HL-60 (cell line): Measurements from ENCODE around the gene NUCKS1.

Experiments used
- DNase-seq, 2 experiments: peaks; one replicate each; pipeline ENCODE4 v3.0.0-alpha.2; 2010 to 2020; ENCODE audit warnings: low read depth in 1 of 2, low spot score in 1 of 2
- H3K27ac ChIP-seq: fragments of 250-450 bp; sonication (Bioruptor Pico); replicated peaks from 2 replicates; pipeline ENCODE4 v1.5.1; 2020; ENCODE audit warnings: mild to moderate bottlenecking, moderate library complexity
- H3K27me3 ChIP-seq: fragments of 250-450 bp; sonication (Bioruptor Pico); 2 replicates; pipeline ENCODE4 v1.5.1; 2021; ENCODE audit warnings: mild to moderate bottlenecking, moderate library complexity; ENCODE audit not compliant: insufficient read depth, poor library complexity, severe bottlenecking
- H3K4me3 ChIP-seq: replicated peaks from 2 replicates; pipeline ENCODE4 v1.5.1; 2011; ENCODE audit warnings: mild to moderate bottlenecking, control low read depth, low read length; ENCODE audit not compliant: insufficient read depth
- GABPA ChIP-seq: IDR thresholded peaks from 2 replicates; pipeline ENCODE4 v1.6.1; 2012; ENCODE audit warnings: low read depth
- POLR2AphosphoS5 ChIP-seq: IDR thresholded peaks from 2 replicates; pipeline ENCODE4 v1.6.1; 2012; ENCODE audit warnings: low read depth
- SPI1 ChIP-seq: IDR thresholded peaks from 2 replicates; pipeline ENCODE4 v1.6.1; 2012; ENCODE audit warnings: low read depth, mild to moderate bottlenecking, borderline replicate concordance
- TF ChIP-seq, protein P1 (sequence below): IDR thresholded peaks from 2 replicates; pipeline ENCODE4 v1.6.1; 2012; ENCODE audit warnings: low read depth; ENCODE audit not compliant: insufficient replicate concordance
- TF ChIP-seq, protein P2 (sequence below): IDR thresholded peaks from one replicate; pipeline ENCODE4 v1.5.1; 2011; ENCODE audit warnings: low read length, control low read depth, inconsistent platforms; ENCODE audit not compliant: insufficient read depth

NUCKS1 gene

GRCh38 chr1:205774198-205775014, 24.4 kb upstream of the NUCKS1 start:
- H3K27me3 ChIP-seq: no peaks in the 10 kb centered on the region
- no peak for TF ChIP-seq POLR2AphosphoS5
- TF ChIP-seq, protein P1, sequence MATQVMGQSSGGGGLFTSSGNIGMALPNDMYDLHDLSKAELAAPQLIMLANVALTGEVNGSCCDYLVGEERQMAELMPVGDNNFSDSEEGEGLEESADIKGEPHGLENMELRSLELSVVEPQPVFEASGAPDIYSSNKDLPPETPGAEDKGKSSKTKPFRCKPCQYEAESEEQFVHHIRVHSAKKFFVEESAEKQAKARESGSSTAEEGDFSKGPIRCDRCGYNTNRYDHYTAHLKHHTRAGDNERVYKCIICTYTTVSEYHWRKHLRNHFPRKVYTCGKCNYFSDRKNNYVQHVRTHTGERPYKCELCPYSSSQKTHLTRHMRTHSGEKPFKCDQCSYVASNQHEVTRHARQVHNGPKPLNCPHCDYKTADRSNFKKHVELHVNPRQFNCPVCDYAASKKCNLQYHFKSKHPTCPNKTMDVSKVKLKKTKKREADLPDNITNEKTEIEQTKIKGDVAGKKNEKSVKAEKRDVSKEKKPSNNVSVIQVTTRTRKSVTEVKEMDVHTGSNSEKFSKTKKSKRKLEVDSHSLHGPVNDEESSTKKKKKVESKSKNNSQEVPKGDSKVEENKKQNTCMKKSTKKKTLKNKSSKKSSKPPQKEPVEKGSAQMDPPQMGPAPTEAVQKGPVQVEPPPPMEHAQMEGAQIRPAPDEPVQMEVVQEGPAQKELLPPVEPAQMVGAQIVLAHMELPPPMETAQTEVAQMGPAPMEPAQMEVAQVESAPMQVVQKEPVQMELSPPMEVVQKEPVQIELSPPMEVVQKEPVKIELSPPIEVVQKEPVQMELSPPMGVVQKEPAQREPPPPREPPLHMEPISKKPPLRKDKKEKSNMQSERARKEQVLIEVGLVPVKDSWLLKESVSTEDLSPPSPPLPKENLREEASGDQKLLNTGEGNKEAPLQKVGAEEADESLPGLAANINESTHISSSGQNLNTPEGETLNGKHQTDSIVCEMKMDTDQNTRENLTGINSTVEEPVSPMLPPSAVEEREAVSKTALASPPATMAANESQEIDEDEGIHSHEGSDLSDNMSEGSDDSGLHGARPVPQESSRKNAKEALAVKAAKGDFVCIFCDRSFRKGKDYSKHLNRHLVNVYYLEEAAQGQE: no peak
- TF ChIP-seq, protein P2, sequence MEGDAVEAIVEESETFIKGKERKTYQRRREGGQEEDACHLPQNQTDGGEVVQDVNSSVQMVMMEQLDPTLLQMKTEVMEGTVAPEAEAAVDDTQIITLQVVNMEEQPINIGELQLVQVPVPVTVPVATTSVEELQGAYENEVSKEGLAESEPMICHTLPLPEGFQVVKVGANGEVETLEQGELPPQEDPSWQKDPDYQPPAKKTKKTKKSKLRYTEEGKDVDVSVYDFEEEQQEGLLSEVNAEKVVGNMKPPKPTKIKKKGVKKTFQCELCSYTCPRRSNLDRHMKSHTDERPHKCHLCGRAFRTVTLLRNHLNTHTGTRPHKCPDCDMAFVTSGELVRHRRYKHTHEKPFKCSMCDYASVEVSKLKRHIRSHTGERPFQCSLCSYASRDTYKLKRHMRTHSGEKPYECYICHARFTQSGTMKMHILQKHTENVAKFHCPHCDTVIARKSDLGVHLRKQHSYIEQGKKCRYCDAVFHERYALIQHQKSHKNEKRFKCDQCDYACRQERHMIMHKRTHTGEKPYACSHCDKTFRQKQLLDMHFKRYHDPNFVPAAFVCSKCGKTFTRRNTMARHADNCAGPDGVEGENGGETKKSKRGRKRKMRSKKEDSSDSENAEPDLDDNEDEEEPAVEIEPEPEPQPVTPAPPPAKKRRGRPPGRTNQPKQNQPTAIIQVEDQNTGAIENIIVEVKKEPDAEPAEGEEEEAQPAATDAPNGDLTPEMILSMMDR: no peak
- H3K4me3 ChIP-seq: peak overlapping the region; percentile 68
- no peak for DNase-seq
- peak overlapping the region; percentile 63 for H3K27ac ChIP-seq

DNA sequence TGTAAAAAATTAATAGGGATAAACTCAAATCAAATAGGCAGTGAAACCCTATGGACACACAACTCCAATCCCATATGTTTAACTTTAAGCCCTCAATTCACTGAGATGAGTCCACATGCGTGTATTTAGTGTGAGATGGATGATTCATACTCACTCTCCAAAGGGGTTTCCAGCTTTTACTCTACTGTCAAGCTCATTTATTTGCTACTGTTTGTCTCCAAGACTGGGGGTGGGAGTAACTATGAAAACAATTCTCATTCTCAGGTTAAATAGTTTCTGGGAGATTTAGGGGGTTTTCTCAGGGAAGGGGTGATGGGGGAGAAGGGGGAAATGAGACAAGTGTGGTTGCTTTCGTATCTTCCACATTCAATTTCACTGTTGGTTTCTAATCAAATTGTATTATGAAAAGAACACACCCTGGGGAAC, 22.6 kb upstream of the NUCKS1 start:
- no peak for DNase-seq
- Histone ChIP-seq H3K27ac (no peak overlapping the region), H3K4me3 (no peak overlapping the region), H3K27me3 (no peaks in the 10 kb centered on the region)
- TF ChIP-seq GABPA: no peak
- TF ChIP-seq, protein P2: no peak
- TF ChIP-seq, protein P1: no peak
- no peak for TF ChIP-seq POLR2AphosphoS5
- TF ChIP-seq SPI1: no peak

GRCh38 chr1:205770618-205771017, 20.6 kb upstream of the NUCKS1 start:
- Histone ChIP-seq H3K4me3 (no peak overlapping the region), H3K27me3 (no peaks in the 10 kb centered on the region), H3K27ac (no peak overlapping the region)
- DNase-seq: no peak
- TF ChIP-seq POLR2AphosphoS5 (no peak), SPI1 (no peak), GABPA (no peak)
- TF ChIP-seq, protein P1: no peak
- TF ChIP-seq, protein P2: no peak
